Skeletal muscle satellite cell (primary cell): ENCODE results near the gene SLC35E4.

Source experiments
- H3K27me3 ChIP-seq: 2 replicates; pipeline ENCODE4 v1.7.0; 2013; ENCODE audit warnings: low read length; ENCODE audit not compliant: control insufficient read depth, insufficient read depth
- H3K36me3 ChIP-seq: 2 replicates; pipeline ENCODE4 v1.7.0; 2013; ENCODE audit warnings: mild to moderate bottlenecking, control low read depth, low read length; ENCODE audit not compliant: insufficient read depth
- H3K4me1 ChIP-seq: 2 replicates; pipeline ENCODE4 v1.7.0; 2013; ENCODE audit warnings: low read length; ENCODE audit not compliant: control insufficient read depth, insufficient read depth
- H3K4me2 ChIP-seq: 2 replicates; pipeline ENCODE4 v1.7.0; 2013; ENCODE audit warnings: mild to moderate bottlenecking, low read length
- H3K4me3 ChIP-seq: 2 replicates; pipeline ENCODE4 v1.7.0; 2013; ENCODE audit warnings: low read length
- H3K9ac ChIP-seq: 2 replicates; pipeline ENCODE4 v1.7.0; 2013; ENCODE audit warnings: mild to moderate bottlenecking, low read depth, low read length, moderate library complexity
- H3K9me3 ChIP-seq: replicated peaks from 2 replicates; pipeline ENCODE4 v1.7.0; 2013; ENCODE audit warnings: mild to moderate bottlenecking, control low read depth, low read length

Gene SLC35E4

DNA sequence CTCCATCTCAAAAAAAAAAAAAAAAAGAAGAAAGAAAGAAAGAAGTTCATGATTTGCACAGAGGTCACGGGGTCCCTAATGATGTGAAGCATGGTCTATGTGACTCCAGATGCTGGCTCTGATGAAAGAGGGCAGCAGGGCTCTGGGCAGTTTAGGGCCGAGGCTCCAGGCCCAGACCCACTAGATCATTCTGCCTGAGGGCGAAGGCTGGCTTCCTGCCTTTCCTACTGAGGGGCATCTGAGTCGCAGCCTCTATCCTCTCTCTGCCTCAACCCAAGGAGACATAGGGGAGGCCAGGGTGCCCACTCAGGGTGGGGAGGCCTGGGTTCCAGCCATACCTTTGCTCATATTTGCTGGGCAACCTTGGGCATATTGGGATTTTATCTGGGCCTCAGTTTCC lies 4.8 kb downstream of the SLC35E4 start:
- Histone ChIP-seq H3K4me2 (no peak overlapping the region), H3K4me1 (peaks cover 36% of the 10 kb centered on the region), H3K9ac (no peak overlapping the region), H3K9me3 (no peaks in the 10 kb centered on the region), H3K27me3 (no peaks in the 10 kb centered on the region), H3K4me3 (no peak overlapping the region), H3K36me3 (no peaks in the 10 kb centered on the region)

DNA sequence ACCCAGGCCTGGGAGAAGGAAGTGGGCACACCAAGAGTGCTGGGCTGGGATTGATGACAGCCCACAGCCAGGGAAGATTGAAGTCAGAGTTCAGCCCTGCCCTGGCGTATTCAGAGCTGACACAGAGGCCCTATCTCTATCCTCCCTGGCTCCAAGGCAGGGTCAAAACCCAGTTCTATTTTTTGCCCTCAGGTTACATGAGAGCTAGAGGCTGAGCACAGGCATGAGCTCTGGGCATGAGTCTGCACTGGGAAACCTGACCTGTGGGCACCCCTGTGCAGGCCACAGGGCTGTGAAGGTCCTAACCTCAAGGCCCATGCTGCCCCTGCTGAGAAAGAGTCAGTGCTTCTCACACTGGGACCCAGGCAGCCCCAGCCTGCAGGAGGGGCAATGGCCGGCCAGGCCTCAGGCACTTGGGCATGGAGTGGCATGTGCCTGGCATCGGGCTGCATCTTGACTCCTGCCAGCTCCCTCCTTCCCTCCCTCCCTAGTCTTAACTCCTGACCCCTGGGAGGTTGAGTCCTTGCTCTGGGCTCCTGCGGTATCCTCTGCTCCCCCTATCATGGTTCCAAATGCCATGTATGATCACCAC lies 5.4 kb downstream of the SLC35E4 start:
- Histone ChIP-seq H3K4me2 (peak overlapping the region; percentile 2), H3K4me3 (no peak overlapping the region), H3K9me3 (no peaks in the 10 kb centered on the region), H3K36me3 (no peaks in the 10 kb centered on the region), H3K27me3 (no peaks in the 10 kb centered on the region), H3K4me1 (peaks cover 35% of the 10 kb centered on the region), H3K9ac (no peak overlapping the region)

DNA sequence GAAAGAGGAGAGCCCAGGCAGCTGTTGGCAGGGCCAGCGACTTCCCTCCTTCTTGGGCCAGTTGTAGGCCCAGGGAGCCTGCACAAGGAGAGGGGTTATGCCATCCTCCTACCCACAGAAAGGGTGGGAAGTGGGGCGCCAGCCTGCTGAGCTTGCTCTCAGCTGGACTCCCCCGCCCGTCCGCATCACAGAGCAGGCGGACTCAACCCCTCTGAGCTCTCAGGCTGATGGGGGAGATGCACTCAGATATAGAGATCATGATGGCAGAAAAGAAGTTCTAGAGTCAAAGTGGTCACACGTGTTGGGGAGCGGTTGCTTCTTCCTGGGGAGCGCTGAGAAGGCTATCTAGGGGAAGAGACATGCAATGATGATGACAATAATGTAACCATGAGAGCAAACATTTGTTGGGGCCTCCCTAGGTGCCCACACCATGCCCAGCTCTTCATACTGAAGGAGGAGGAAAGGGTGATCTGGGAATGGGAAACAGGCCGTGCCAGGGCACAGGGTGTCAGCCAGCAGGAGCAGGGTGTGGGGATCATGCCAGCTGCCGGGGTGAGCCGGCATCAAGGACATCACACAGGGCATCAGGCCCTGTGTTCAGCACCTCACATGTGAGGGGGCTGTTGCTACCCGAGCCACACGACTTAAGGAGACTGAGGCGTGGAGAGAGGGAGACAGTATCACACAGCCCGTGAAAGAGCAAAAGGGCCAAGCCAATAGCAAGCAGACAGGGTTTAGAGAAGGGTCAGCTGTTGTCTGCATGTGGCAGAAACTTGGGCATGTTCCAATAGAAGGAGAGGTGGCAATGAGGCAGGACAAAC lies 7.7 kb downstream of the SLC35E4 start:
- Histone ChIP-seq H3K9me3 (no peaks in the 10 kb centered on the region), H3K27me3 (no peaks in the 10 kb centered on the region), H3K9ac (peak overlapping the region; percentile 22), H3K4me3 (no peak overlapping the region), H3K4me1 (peaks cover 16% of the 10 kb centered on the region), H3K36me3 (peaks cover 6% of the 10 kb centered on the region), H3K4me2 (peak overlapping the region; percentile 63)

DNA sequence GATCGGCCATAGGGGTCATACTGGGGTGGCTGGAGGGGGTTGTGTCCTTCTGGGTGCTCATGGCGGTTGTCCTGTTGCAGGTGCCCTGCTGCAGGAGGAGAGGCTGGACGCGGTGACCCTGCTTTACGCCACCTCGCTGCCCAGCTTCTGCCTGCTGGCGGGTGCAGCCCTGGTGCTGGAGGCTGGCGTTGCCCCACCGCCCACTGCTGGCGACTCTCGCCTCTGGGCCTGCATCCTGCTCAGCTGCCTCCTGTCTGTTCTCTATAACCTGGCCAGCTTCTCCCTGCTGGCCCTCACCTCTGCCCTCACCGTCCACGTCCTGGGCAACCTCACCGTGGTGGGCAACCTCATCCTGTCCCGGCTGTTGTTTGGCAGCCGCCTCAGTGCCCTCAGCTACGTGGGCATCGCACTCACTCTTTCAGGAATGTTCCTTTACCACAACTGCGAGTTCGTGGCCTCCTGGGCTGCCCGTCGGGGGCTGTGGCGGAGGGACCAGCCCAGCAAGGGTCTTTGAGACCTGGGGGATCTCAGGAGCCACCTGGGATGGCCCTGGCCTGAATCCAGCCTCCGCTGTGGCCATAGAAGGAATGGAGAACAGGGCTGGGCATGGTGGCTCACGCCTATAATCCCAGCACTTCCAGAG lies 11.1 kb downstream of the SLC35E4 start:
- Histone ChIP-seq H3K9me3 (no peaks in the 10 kb centered on the region), H3K4me3 (no peak overlapping the region), H3K9ac (no peak overlapping the region), H3K4me2 (no peak overlapping the region), H3K36me3 (peaks cover 6% of the 10 kb centered on the region), H3K27me3 (no peaks in the 10 kb centered on the region), H3K4me1 (peaks cover 27% of the 10 kb centered on the region)

DNA sequence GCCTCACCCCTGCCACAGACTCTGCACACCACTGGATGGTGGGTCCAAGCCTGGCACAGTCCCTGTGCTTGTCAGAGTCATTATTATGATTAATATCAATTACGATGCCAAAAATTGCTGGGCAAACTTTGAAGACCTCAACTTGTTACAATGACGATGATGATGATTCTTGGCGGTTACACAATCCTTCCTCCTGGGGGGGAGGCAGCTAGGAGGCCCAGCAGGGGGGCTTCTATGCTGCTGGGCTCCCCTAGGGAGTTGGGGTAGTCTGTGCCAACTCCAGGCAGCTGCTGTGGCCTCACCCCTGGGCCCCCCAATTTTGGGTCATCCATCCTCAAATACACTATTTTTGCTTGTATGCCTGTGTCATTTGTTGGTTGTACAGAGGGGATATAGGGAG lies 12.0 kb downstream of the SLC35E4 start:
- Histone ChIP-seq H3K9me3 (no peaks in the 10 kb centered on the region), H3K4me3 (no peak overlapping the region), H3K9ac (no peak overlapping the region), H3K27me3 (no peaks in the 10 kb centered on the region), H3K4me1 (peaks cover 27% of the 10 kb centered on the region), H3K36me3 (peaks cover 6% of the 10 kb centered on the region), H3K4me2 (no peak overlapping the region)

DNA sequence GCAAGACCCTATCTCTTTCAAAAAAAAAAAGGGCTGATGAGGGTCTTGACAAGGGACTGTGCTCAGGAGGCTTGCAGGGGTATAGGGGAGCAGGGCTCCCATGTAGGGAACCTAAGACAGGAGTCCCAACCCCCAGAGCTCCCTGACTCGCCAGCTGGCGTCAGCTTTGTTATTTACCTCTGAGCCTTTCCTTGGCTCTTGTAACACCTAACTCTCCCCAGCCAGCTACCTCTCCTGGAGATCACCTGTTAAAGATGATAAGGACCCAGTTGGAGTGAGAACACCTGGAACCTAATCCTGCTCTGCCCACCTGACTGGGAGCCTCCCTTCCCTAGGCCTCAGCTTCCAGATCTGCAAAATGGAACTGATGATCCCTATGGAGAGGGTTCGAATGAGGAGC lies 13.2 kb downstream of the SLC35E4 start:
- Histone ChIP-seq H3K4me2 (peak overlapping the region; percentile 55), H3K4me1 (peaks cover 17% of the 10 kb centered on the region), H3K9ac (no peak overlapping the region)

DNA sequence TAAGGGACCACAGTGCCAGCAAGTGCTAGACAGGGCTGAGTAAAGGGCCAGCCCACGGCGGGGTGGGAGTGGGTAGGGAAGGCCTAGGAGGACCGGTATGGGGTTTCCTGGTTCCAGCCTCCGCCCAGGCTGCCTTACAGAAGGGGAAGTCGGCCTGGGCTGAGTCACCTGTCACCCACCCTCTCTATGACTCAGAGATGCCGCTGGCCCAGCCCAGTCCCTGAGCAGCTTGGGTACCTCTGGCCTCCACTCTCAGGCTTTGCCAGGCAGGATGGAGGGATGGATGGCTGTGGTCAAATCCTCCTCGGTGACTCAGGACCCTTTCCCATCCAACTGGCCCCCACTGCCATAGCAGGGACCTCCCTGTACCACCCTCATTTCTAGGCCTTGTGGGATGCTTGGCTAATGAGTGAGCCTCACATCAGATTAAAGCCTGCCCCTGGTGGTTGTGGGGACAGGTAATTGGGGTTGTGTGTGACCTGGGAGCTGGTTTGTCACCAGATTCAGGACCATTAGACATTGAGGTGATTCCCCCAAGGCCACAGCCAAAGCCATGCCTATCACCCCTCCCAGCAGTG lies 13.9 kb downstream of the SLC35E4 start:
- Histone ChIP-seq H3K36me3 (peaks cover 6% of the 10 kb centered on the region), H3K4me3 (no peak overlapping the region), H3K9ac (no peak overlapping the region), H3K4me2 (peak overlapping the region; percentile 55), H3K9me3 (no peaks in the 10 kb centered on the region), H3K27me3 (no peaks in the 10 kb centered on the region), H3K4me1 (peaks cover 11% of the 10 kb centered on the region)

More for the DNA sequence above, 13.2 kb downstream of the SLC35E4 start:
- Histone ChIP-seq H3K27me3 (no peaks in the 10 kb centered on the region), H3K9me3 (no peaks in the 10 kb centered on the region), H3K4me3 (no peak overlapping the region), H3K36me3 (peaks cover 6% of the 10 kb centered on the region)

DNA sequence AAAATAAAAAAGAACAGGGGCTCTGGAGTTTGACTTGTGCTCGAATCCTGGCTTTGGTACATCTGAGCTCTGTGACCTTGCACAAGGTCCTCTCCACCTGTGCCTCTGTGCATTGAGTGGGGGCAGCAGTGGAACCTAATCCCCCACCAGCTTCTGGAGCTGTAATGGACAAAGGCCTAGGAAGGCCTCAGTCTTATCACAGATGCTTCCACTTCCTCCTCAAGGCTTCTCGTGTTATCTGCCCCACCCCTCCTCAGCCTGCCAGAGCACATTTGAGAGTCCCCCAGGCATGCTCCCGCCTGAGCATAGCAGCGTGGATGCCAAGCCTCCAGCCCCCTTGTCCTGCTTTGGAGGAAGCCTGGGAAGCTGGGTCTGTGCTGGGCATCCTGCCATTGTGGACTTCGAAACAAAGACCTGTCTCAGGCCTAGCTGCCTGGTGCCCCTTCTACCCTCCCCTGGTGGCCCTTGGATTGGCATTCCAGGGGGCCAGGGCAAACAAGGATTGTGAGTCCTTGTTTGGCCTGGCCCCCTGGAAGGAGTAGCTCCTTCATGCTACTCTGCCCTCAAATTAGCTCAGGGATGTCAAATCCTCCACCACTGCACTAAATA lies 15.0 kb downstream of the SLC35E4 start:
- no peaks in the 10 kb centered on the region for H3K27me3 ChIP-seq
- peaks cover 6% of the 10 kb centered on the region for H3K36me3 ChIP-seq
- H3K9ac ChIP-seq: no peak overlapping the region
- H3K9me3 ChIP-seq: no peaks in the 10 kb centered on the region
- peaks cover 11% of the 10 kb centered on the region for H3K4me1 ChIP-seq
- H3K4me2 ChIP-seq: no peak overlapping the region
- H3K4me3 ChIP-seq: no peak overlapping the region

DNA sequence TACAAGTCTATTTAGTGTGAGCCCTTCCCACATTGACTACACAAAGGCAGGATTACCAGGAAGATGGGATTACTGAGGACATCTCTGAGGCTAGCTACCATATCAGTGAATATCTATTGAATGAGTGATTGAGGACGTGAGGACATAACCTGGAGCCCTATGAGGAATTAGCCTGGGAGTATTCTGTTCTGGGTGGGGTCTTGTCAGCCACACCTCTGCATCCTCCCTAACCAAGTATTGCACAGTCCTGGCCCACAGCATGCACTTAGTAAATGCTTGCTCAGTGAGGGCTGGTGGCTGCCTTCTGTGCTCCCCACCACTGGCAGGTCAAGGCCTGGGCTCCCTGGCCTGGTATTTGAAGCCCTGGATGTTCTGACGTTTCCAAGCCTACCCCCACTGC lies 17.3 kb downstream of the SLC35E4 start:
- no peaks in the 10 kb centered on the region for H3K36me3 ChIP-seq
- H3K27me3 ChIP-seq: no peaks in the 10 kb centered on the region
- peaks cover 11% of the 10 kb centered on the region for H3K4me1 ChIP-seq
- no peaks in the 10 kb centered on the region for H3K9me3 ChIP-seq
- no peak overlapping the region for H3K4me3 ChIP-seq
- H3K9ac ChIP-seq: no peak overlapping the region
- H3K4me2 ChIP-seq: no peak overlapping the region

DNA sequence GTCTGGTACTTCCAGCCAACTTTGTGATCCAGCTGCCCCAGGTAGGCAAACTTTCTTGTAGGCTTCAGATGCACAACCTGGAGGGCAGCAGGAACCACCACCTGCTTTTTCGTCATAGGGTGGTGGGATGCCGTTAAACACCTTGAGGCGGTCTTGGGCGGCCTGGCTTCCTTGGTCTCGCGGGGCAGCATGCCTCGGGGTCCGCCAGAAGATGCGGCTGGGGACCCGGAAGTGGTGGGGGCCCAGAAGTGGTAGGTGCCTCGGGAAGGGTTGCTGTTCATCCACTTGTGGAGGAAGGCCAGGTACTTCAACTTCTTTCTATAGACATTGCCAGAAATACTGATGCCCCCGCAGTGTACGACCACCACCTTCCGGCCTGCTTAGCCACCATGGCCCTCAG lies 18.8 kb downstream of the SLC35E4 start:
- Histone ChIP-seq H3K36me3 (no peaks in the 10 kb centered on the region), H3K4me2 (no peak overlapping the region), H3K4me3 (no peak overlapping the region), H3K9me3 (no peaks in the 10 kb centered on the region), H3K27me3 (no peaks in the 10 kb centered on the region), H3K9ac (no peak overlapping the region), H3K4me1 (peaks cover 5% of the 10 kb centered on the region)

DNA sequence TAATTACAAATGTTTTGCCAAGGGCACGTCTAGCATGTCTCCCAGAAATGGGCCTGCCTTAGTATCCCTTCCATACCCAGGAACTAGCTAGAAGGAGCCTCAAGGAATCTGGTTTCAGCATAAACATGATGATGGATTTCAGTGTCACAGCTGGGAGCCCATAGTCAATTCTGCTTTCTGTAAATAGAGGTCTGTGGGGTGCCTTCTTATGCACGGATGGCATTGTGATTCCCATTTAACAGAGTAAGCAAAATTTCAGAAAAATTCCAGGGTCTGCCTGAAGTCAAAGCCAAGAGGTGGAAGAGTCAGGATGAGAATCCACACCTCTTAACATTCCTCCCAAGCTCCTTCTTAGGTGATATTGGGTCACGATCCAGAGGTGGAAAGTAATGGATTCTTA lies 20.0 kb downstream of the SLC35E4 start:
- Histone ChIP-seq H3K4me2 (no peak overlapping the region), H3K4me1 (no peaks in the 10 kb centered on the region), H3K36me3 (no peaks in the 10 kb centered on the region), H3K4me3 (no peak overlapping the region), H3K9ac (no peak overlapping the region), H3K27me3 (no peaks in the 10 kb centered on the region), H3K9me3 (no peaks in the 10 kb centered on the region)
